Stimulated activated memory B cell treated with anti-CD40 and anti-IgM and Interleukin-4, amounts not matched to agents 10 μg/mL and 1 μg/mL and 100 μg/mL, for 72 hours (primary cell): ENCODE results near the gene RPS19.
"Not testable (repeated sequence)": the region's sequence is repeated elsewhere in the genome, so short reads cannot be mapped to it uniquely, and the experiment has no call there.

Source experiments
- ATAC-seq: fragments of 150-1000 bp; cut with Tn5 transposase; 2 replicates; pipeline ENCODE4 v1.10.0; 2021
- H3K27ac Mint-ChIP-seq: one replicate; pipeline ENCODE4 v1.8.0; 2022; ENCODE audit warnings: mild to moderate bottlenecking, mixed read lengths
- H3K27me3 Mint-ChIP-seq: one replicate; pipeline ENCODE4 v1.8.0; 2022; ENCODE audit warnings: mixed read lengths
- H3K36me3 Mint-ChIP-seq: one replicate; pipeline ENCODE4 v1.8.0; 2022; ENCODE audit warnings: mixed read lengths
- H3K4me1 Mint-ChIP-seq: one replicate; pipeline ENCODE4 v1.8.0; 2022; ENCODE audit warnings: mixed read lengths
- H3K4me3 Mint-ChIP-seq: one replicate; pipeline ENCODE4 v1.8.0; 2022; ENCODE audit warnings: mild to moderate bottlenecking, moderate library complexity, mixed read lengths
- H3K9me3 Mint-ChIP-seq: one replicate; pipeline ENCODE4 v1.8.0; 2022; ENCODE audit warnings: mixed read lengths

The RPS19 gene

GRCh38 chr19:41868120-41868988 lies 8.3 kb downstream of the RPS19 start:
- Mint-ChIP-seq H3K36me3 (peaks cover 59% of the 10 kb centered on the region), H3K9me3 (no peaks in the 10 kb centered on the region), H3K27ac (peak overlapping the region; percentile 89), H3K4me1 (peaks cover 92% of the 10 kb centered on the region), H3K4me3 (peak overlapping the region; percentile 59), H3K27me3 (no peaks in the 10 kb centered on the region)
- no peak for ATAC-seq

GRCh38 chr19:41868989-41869300 lies 8.9 kb downstream of the RPS19 start:
- no peaks in the 10 kb centered on the region for H3K9me3 Mint-ChIP-seq
- H3K4me3 Mint-ChIP-seq = peak overlapping the region; percentile 21
- no peaks in the 10 kb centered on the region for H3K27me3 Mint-ChIP-seq
- peak overlapping the region; percentile 89 for H3K27ac Mint-ChIP-seq
- ATAC-seq = no peak
- peaks cover 53% of the 10 kb centered on the region for H3K36me3 Mint-ChIP-seq
- H3K4me1 Mint-ChIP-seq = peaks cover 90% of the 10 kb centered on the region

- H3K4me3 Mint-ChIP-seq = peak overlapping the region; percentile 26
Observed at GRCh38 chr19:41869374-41869955, 9.4 kb downstream of the RPS19 start.

GRCh38 chr19:41870401-41870873 lies 10.4 kb downstream of the RPS19 start:
- H3K9me3 Mint-ChIP-seq = no peaks in the 10 kb centered on the region
- ATAC-seq = no peak
- H3K4me3 Mint-ChIP-seq = peak overlapping the region; percentile 21
- H3K27me3 Mint-ChIP-seq = no peaks in the 10 kb centered on the region
- peak overlapping the region; percentile 89 for H3K27ac Mint-ChIP-seq
- H3K4me1 Mint-ChIP-seq = peaks cover 84% of the 10 kb centered on the region
- H3K36me3 Mint-ChIP-seq = peaks cover 44% of the 10 kb centered on the region

More at GRCh38 chr19:41869374-41869955, 9.4 kb downstream of the RPS19 start:
- no peak for ATAC-seq
- H3K4me1 Mint-ChIP-seq = peaks cover 85% of the 10 kb centered on the region
- H3K36me3 Mint-ChIP-seq = peaks cover 47% of the 10 kb centered on the region
- H3K9me3 Mint-ChIP-seq = no peaks in the 10 kb centered on the region
- H3K27me3 Mint-ChIP-seq = no peaks in the 10 kb centered on the region
- peak overlapping the region; percentile 89 for H3K27ac Mint-ChIP-seq

GRCh38 chr19:41871573-41872383 lies 11.7 kb downstream of the RPS19 start:
- no peaks in the 10 kb centered on the region for H3K27me3 Mint-ChIP-seq
- H3K27ac Mint-ChIP-seq = peak overlapping the region; percentile 89
- H3K9me3 Mint-ChIP-seq = no peaks in the 10 kb centered on the region
- ATAC-seq = peak; percentile 77
- peaks cover 36% of the 10 kb centered on the region for H3K36me3 Mint-ChIP-seq
- H3K4me3 Mint-ChIP-seq = peak overlapping the region; percentile 53
- peaks cover 84% of the 10 kb centered on the region for H3K4me1 Mint-ChIP-seq

GRCh38 chr19:41872384-41872774 lies 12.3 kb downstream of the RPS19 start:
- H3K4me1 Mint-ChIP-seq = peaks cover 84% of the 10 kb centered on the region
- no peak overlapping the region for H3K4me3 Mint-ChIP-seq
- peak overlapping the region; percentile 89 for H3K27ac Mint-ChIP-seq
- H3K9me3 Mint-ChIP-seq = no peaks in the 10 kb centered on the region
- ATAC-seq = no peak
- no peaks in the 10 kb centered on the region for H3K27me3 Mint-ChIP-seq
- peaks cover 37% of the 10 kb centered on the region for H3K36me3 Mint-ChIP-seq

GRCh38 chr19:41872775-41873647 lies 13.0 kb downstream of the RPS19 start:
- H3K27ac Mint-ChIP-seq = peak overlapping the region; percentile 89
- no peak overlapping the region for H3K4me3 Mint-ChIP-seq
- no peaks in the 10 kb centered on the region for H3K9me3 Mint-ChIP-seq
- peaks cover 78% of the 10 kb centered on the region for H3K4me1 Mint-ChIP-seq
- no peaks in the 10 kb centered on the region for H3K27me3 Mint-ChIP-seq
- H3K36me3 Mint-ChIP-seq = peaks cover 38% of the 10 kb centered on the region
- ATAC-seq = no peak

- H3K9me3 Mint-ChIP-seq, H3K27me3 Mint-ChIP-seq, ATAC-seq: not testable (repeated sequence)
- Mint-ChIP-seq H3K27ac (peak overlapping the region; percentile 89), H3K4me1 (peaks cover 76% of the 10 kb centered on the region), H3K36me3 (peaks cover 42% of the 10 kb centered on the region), H3K4me3 (peak overlapping the region; percentile 59)
Observed at GRCh38 chr19:41875973-41876372, 15.9 kb downstream of the RPS19 start.

GRCh38 chr19:41876847-41877832 lies 17.1 kb downstream of the RPS19 start, which contains the start of gene CD79A:
CD79A (plus strand) TSS chr19:41877279; CDS start chr19:41877305, 26 bp downstream.
- H3K27ac Mint-ChIP-seq = peak within 1 kb of the TSS; percentile 89
- H3K36me3 Mint-ChIP-seq = peaks cover 40% of the 10 kb centered on the region
- no peaks in the 10 kb centered on the region for H3K9me3 Mint-ChIP-seq
- H3K4me1 Mint-ChIP-seq = peaks cover 73% of the 10 kb centered on the region
- peak within 1 kb of the TSS; percentile 92 for H3K4me3 Mint-ChIP-seq
- peak; percentile 92 for ATAC-seq
- H3K27me3 Mint-ChIP-seq = no peaks in the 10 kb centered on the region

- Mint-ChIP-seq H3K4me3 (peak overlapping the region; percentile 92), H3K27me3 (no peaks in the 10 kb centered on the region), H3K4me1 (peaks cover 68% of the 10 kb centered on the region), H3K9me3 (no peaks in the 10 kb centered on the region), H3K36me3 (peaks cover 40% of the 10 kb centered on the region), H3K27ac (peak overlapping the region; percentile 89)
- ATAC-seq = peak; percentile 52
Observed at GRCh38 chr19:41877916-41878905, 18.2 kb downstream of the RPS19 start.

- Mint-ChIP-seq H3K4me3 (peak overlapping the region; percentile 92), H3K9me3 (no peaks in the 10 kb centered on the region), H3K27ac (peak overlapping the region; percentile 89), H3K4me1 (peaks cover 63% of the 10 kb centered on the region), H3K27me3 (no peaks in the 10 kb centered on the region), H3K36me3 (peaks cover 40% of the 10 kb centered on the region)
- ATAC-seq = no peak
Observed at GRCh38 chr19:41879080-41879479, 19.0 kb downstream of the RPS19 start.

GRCh38 chr19:41879670-41880328 lies 19.7 kb downstream of the RPS19 start:
- Mint-ChIP-seq H3K27me3 (no peaks in the 10 kb centered on the region), H3K4me1 (peaks cover 66% of the 10 kb centered on the region), H3K4me3 (peak overlapping the region; percentile 92), H3K9me3 (no peaks in the 10 kb centered on the region), H3K27ac (peak overlapping the region; percentile 89), H3K36me3 (peaks cover 40% of the 10 kb centered on the region)
- ATAC-seq = no peak
